Pons (tissue), 1 donor: Measurements from ENCODE around the gene TBCD.

ENCODE experiments used
- DNase-seq: peaks from one replicate; pipeline ENCODE4 v3.0.0-alpha.2; 2016; ENCODE audit warnings: low spot score

Gene TBCD

DNA sequence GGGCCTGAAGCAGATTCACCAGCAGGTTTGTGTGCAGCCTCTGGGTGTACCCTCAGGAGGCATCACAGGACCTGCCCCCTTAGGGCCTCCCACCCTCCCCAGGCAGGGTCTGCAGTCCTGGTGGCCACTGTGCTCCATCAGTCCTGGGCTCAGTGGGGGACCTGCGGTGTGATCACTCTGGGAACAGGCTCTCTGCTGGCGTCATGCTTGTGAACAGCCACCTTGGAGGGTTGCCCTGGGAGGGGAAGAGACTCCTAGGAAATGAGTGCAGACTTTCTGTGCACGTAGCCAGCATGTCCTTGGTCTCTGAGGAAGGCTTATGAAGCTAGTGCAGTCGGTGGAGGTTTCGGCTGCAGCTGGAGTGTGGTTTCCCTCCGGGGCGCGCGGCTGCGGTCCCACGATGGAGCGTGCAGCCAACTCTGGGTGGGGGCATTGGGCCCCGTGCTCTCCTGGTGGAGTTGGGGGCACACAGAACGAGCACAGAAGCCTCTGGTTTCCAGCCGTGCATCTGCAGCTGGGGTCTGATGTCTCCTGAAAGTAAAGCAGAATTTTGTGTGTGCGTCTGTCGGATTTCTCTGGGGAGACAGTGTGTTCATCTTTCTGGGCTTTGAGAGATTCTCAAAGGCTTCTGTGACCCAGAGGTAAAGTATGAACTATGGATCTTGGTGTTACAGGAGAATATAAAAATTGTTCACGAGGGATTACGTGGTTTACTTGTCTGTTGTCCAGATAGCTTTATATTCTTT, 156.1 kb downstream of the TBCD start:
- DNase-seq: no peak

- no peak for DNase-seq
Observed at GRCh38 chr17:82908543-82909160, 156.8 kb downstream of the TBCD start.

DNA sequence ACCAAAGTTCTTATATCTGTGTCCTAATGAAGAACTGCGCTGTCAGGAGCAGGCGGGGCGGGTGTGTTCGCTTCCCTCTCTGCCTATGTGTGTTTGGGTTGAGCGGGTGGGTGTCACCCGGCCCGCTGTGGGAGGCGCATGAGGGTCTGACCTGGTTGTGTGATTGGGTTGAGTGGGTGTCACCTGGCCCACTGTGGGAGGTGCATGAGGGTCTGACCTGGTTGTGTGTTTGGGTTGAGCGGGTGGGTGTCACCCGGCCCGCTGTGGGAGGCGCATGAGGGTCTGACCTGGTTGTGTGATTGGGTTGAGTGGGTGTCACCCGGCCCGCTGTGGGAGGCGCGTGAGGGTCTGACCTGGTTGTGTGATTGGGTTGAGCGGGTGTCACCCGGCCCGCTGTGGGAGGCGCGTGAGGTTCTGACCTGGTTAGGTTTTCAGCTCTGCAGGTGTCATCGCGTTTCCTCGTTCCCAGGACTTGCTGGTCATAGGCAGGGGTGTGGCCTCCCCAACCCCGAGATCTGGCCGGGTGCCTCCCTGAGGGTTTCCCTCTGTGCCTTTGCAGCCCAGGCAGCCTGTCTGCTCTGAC, 157.5 kb downstream of the TBCD start:
- DNase-seq: no peak

DNA sequence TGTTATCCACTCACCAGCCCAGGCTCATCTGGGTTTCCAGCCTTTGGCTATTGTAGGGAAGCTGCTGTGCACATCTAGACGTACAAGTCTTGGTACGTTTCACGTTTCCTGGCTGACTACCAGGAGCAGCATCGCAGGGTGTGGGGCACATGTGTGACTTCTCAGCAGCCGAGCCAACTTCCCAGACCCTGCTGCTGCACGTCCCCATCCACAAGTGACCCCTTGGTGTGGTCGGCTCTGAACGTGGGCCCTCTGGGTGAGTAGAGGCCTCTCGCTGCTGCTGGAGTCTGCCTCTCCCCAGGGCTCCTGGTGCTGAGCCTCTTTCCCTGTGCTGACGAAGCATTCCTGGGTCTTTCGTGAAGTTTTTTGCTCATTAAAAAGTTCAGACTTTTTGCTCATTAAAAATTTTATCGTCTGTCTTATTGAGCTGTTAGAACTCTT, 158.2 kb downstream of the TBCD start:
- DNase-seq: no peak

DNA sequence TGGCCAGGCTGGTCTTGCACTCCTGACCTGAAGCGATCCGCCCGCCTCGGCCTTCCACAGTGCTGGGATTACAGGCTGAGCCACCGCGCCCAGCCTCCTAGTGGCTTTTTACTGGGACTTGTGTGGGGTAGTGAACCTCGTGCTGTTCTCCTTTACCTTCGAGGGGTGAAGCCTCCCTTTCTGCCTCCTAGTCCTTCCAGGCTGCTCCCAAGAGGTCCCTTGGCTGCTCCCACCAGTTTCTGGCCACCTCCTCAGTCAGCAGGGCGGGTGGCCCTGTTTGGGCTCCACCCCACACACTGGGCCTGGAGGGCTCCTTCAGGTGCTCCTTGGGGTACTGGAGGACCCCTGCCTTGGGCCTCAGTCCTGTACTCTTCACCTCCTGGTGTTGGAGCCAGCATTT, 158.9 kb downstream of the TBCD start:
- DNase-seq: no peak

- DNase-seq: peak; percentile 42
Observed at GRCh38 chr17:82911822-82912221, 160.0 kb downstream of the TBCD start.

DNA sequence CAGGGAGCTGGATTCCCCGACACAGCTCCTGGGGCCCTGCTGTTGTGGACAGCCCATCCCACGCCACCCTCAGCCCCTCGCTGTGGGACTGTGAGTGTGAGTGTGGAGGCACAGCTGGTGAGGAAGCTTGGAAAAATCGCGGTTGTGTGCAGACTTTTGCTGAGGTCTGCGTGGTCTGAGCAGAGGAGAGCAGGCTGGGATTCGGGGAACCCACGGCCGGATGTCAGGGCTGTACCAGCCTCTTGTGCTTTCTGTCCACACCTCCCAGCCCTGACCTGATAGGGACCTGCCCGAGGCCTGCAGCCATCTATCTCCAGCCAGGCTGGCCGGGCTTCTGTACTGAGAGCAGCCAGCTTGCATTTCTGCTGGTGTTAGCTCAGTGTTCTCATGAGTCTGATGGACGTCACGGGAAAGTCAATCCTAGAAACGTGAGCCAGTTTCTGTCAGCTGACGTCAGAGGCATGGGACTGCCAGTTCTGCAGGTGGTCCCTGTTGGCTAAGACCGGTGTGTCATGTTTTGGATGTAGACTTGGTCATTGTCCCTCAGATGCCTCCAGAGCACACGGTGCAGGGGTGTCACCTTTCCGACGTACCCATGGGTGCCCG, 160.7 kb downstream of the TBCD start:
- DNase-seq: no peak

DNA sequence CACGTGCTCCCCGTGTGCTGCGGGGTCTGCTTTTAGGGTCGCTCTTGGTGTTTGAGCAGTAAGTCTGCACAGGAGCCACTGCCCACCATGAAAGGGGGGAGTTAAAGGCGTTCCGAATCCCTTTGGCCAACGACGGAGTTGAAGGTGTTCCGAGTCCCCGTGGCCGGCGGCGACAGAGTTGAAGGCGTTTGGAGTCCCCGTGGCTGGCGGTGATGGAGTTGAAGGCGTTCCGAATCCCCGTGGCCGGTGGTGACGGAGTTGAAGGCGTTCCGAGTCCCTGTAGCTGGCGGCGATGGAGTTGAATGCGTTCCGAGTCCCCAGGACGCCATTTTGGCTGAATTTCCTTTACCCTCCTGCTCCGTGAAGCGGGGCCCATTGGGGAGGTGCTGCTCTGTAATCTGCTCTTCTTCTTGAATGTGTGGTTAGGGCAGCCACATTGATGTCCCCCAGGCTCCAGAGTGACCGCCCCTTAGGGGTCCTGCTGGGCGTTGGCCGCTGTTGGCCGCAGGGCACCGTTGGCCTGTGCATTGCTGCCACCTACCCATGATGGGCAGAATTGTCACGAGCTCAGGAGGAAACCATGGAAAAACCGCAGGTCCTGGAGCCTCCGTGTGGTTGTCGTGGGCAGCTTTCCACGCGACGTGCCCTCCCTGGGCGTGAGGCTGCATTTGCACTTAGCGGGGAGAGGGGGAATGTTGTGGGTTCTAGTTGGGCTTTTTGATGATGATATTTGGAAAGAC, 161.6 kb downstream of the TBCD start:
- DNase-seq: no peak

DNA sequence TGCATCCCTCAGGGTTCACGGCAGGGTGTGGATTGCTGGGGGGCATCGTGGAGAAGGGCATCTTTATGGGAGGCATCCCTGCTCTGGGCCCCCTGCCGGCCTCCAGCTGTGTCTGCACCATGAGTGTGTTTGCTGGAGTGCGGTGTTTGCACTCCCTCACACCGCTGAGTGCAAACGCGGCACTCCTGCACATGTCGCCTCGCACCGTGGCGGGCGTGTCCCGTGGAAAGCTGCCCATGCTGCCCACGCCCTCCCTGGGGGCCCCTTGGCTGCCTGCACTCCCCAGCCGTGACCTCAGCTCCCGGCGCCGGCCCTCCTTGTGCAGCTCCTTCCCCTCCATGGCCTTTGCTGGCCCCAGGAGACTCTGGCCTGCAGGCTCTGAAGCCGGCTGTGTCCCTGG, 162.5 kb downstream of the TBCD start:
- no peak for DNase-seq

- no peak for DNase-seq
Observed at GRCh38 chr17:82915010-82915756, 163.3 kb downstream of the TBCD start.

DNA sequence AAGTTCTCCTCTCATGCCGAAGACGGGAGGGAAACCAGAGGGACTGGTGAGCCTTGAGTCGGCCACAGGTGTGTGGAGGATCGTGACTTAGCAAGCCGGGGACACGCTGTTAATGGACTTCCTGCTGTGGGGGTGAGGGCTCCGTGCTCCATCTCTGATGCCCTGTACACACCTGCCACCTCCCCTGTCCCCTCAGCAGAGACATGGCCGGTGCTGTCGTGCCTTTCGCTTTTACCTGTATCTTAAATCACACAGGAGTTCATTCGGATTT, 163.8 kb downstream of the TBCD start:
- DNase-seq: no peak

GRCh38 chr17:82917699-82918345, 166.0 kb downstream of the TBCD start:
- DNase-seq: no peak

GRCh38 chr17:82918508-82918907, 166.6 kb downstream of the TBCD start:
- no peak for DNase-seq

DNA sequence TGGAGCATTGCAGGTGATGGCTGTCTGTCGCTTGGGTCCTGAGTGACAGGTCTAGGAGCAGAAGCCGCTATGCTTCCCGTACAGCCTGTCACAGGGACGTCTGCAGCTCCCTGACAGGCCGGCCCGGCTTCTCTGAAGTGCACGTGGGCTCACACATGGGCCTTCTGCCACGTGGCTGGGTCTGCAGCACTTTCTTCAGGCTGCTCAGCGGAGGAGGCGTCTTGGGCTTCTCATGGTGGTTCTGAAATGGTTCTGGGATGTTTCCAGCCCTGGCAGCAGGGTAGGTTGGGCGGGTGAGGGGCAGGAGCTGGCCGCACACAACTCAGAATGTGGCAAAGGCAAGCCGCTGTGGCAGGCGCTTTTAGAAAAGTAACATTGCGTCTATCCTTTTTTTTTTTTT, 168.3 kb downstream of the TBCD start:
- no peak for DNase-seq

- DNase-seq: no peak
Observed at GRCh38 chr17:82920715-82921114, 168.8 kb downstream of the TBCD start.

DNA sequence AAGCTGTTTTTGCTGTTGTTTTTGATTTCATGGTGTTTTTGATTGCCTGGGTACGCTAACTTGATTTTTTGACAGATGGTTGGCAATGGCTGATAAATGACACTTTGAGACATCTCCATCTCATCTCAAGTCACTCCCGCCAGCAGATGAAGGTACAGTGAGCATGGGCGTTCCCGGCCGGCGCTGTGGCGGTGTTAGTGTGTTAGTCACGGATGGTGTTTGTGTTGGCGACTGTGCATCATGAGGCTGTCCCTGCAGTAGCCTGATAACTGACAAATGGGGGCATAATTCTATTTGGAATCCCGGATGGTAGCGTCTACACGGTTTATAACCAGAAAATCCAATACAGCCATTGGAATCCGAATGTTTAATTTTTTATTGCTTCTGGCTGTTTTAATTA, 169.6 kb downstream of the TBCD start:
- DNase-seq: no peak

DNA sequence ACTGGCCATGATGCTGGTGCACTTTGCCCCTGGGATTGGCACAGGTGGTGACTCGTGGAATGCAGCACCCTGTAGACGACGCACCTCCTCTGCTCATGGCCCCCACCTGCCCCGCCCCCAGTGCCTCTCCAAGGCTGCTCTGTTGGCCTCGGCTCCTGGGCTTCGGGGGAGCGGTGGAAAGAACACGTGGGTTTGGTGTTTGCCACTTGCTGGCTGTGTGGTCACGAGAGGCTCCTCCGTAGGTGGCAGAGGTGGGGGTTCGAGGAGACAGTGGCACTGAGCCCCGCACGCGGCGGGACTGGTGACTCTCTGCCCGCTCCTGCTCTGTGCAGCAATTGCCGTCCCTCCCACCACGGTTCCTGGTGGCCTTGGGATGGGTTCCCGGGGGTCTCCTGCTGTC, 170.8 kb downstream of the TBCD start:
- DNase-seq: no peak

DNA sequence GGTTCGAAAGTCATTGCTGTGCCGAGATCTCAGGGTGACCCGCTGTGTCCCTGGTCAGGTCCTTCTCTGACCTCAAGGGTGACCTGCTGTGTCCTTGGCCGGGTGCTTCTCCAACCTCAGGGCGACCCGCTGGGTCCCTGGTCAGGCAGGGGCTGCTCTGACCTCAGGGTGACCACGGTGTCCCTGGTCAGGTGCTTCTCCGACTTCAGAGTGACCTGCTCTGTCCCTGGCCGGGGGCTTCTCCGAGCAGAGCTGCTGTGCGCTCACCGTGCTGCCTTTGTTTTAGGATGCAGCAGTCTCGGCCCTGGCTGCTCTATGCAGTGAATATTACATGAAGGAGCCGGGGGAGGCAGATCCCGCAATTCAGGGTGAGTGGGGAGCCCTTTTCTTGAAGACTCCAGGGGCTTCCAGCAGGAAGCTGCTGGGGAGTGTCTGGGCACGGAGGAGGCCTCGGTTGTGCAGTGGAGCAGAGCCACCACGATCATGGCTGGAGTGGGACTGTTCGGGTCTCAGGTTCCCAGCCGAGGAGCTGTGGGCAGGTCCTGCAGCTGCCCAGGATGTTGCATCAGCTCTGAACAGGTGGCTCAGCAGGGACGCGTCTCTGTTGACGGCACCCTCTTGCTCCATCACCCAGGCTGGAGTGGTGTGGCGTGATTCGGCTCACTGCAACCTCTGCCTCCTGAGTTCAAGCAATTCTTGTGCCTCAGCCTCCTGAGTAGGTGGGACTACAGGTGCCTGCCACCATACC, 171.7 kb downstream of the TBCD start:
- DNase-seq: no peak

DNA sequence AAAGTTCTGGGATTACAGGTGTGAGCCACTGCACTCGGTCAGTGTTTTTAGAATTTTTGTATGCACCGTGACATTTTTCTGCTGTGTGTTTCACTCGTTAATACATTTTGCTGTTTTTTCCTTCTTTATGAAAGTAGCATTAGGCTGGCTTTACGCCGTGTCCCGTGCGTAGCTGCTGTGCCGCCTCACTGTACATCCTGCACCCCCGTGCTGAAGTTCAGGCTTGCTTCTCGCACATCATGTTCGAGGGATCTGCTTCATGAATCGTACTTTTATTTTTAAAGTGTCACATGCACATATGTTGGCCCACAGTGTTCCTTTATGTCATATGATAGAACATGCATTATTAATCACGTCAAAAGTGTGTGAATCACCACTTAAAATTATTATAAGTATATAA, 172.3 kb downstream of the TBCD start:
- DNase-seq: no peak

DNA sequence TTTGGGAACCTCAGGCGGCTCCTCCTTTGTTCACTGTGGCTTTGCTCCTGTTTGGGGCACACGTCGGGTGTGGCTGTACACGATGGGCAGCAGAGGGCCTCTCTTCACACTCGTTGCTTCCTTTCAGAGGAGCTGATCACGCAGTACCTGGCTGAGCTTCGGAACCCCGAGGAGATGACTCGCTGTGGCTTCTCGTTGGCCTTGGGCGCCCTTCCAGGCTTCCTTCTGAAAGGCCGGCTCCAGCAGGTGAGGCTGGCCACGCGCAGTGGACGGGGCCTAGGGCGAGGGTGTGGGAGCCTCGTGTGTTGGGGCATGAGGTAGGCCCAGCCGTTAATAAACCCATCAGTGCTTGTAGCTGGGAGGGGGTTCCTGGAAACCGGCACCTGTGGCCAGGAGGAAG, 172.9 kb downstream of the TBCD start:
- no peak for DNase-seq

- DNase-seq: no peak
Observed at GRCh38 chr17:82925336-82925735, 173.5 kb downstream of the TBCD start.
